ENCODE measurements around the gene KPNB1. TPM values are rescaled to one million over a fixed set of nuclear protein-coding genes. Genes with fewer than 3 reads are reported as not detected.
A peak's percentile ranks its signal among the peaks of the same experiment; 100 is the strongest.

Gene KPNB1
- total RNA-seq, 1 donor from 2014 or later, result 491 TPM

DNA sequence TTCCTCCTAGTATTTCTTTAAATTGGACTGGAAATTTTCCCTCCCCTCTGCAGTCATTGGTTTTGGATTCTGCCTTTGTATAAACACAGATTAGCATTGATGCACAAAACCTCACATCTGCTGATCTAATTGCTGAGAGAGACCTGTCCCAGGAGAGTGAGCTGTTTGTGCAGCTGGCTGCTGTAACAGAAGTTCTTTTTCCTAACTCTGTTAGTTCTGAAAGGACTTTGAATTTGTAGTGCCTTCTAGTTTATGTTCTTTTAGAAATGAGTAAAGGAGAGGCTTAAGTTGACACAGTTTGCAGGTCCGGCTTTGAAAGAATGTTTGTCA, 45.2 kb upstream of the KPNB1 start:
- no peak overlapping the region for H3K4me3 Mint-ChIP-seq (ENCODE audit: unreplicated experiment)
- no peaks in the 10 kb centered on the region for H3K79me2 ChIP-seq (ENCODE audit: insufficient read depth, low read length)
- H3K4me1 ChIP-seq (ENCODE audit: insufficient read depth, low read length), result peaks cover 10% of the 10 kb centered on the region
- no peak overlapping the region for H2AFZ ChIP-seq (ENCODE audit: low read depth, low read length)
- no peak for TF ChIP-seq EZH2 (IDR thresholded peaks at IDR 0.05; ENCODE audit: insufficient read depth, low read length)
- H4K20me1 ChIP-seq (ENCODE audit: insufficient read depth, low read length), result peaks cover 6% of the 10 kb centered on the region
- DNase-seq (ENCODE audit: low read depth), result peak; percentile 49
- no peaks in the 10 kb centered on the region for H3K27me3 Mint-ChIP-seq (ENCODE audit: low read depth, unreplicated experiment)
- H3K27ac ChIP-seq (ENCODE audit: low read depth, low read length), result peak overlapping the region; percentile 64
- H3K4me2 ChIP-seq (ENCODE audit: low read length), result peak overlapping the region; percentile 33
- peak overlapping the region; percentile 42 for H3K9ac ChIP-seq (ENCODE audit: low read length)
- FAIRE-seq, result no peak
- no peak overlapping the region for H3K4me3 ChIP-seq (ENCODE audit: insufficient read depth, low read depth, low read length)
- no peaks in the 10 kb centered on the region for H3K27me3 ChIP-seq (ENCODE audit: insufficient read depth, low read length)
- H3K27ac Mint-ChIP-seq (ENCODE audit: unreplicated experiment), result no peak overlapping the region
- H3K36me3 ChIP-seq (ENCODE audit: insufficient read depth, low read length), result peaks cover 27% of the 10 kb centered on the region
- H3K9me3 Mint-ChIP-seq (ENCODE audit: unreplicated experiment), result no peaks in the 10 kb centered on the region
- no peaks in the 10 kb centered on the region for H3K9me3 ChIP-seq (ENCODE audit: insufficient read depth, low read depth, low read length)
- H3K36me3 Mint-ChIP-seq (ENCODE audit: low read depth, unreplicated experiment), result peaks cover 2% of the 10 kb centered on the region
- H3K4me1 Mint-ChIP-seq (ENCODE audit: low read depth, unreplicated experiment), result no peaks in the 10 kb centered on the region

- Histone ChIP-seq H2AFZ (ENCODE audit: low read depth, low read length) (no peak overlapping the region), H3K4me1 (ENCODE audit: insufficient read depth, low read length) (peaks cover 10% of the 10 kb centered on the region), H3K9me3 (ENCODE audit: insufficient read depth, low read depth, low read length) (no peaks in the 10 kb centered on the region), H3K9ac (ENCODE audit: low read length) (peak overlapping the region; percentile 42), H3K4me2 (ENCODE audit: low read length) (peak overlapping the region; percentile 33), H3K27ac (ENCODE audit: low read depth, low read length) (peak overlapping the region; percentile 64), H3K27me3 (ENCODE audit: insufficient read depth, low read length) (no peaks in the 10 kb centered on the region), H3K36me3 (ENCODE audit: insufficient read depth, low read length) (peaks cover 27% of the 10 kb centered on the region), H3K4me3 (ENCODE audit: insufficient read depth, low read depth, low read length) (no peak overlapping the region), H3K79me2 (ENCODE audit: insufficient read depth, low read length) (no peaks in the 10 kb centered on the region), H4K20me1 (ENCODE audit: insufficient read depth, low read length) (peaks cover 6% of the 10 kb centered on the region)
- H3K9me3 Mint-ChIP-seq (ENCODE audit: unreplicated experiment), result no peaks in the 10 kb centered on the region
- no peaks in the 10 kb centered on the region for H3K27me3 Mint-ChIP-seq (ENCODE audit: low read depth, unreplicated experiment)
- peaks cover under 1% of the 10 kb centered on the region for H3K4me1 Mint-ChIP-seq (ENCODE audit: low read depth, unreplicated experiment)
- no peak overlapping the region for H3K4me3 Mint-ChIP-seq (ENCODE audit: unreplicated experiment)
- FAIRE-seq (no peak), DNase-seq (ENCODE audit: low read depth) (no peak)
- TF ChIP-seq CTCF (IDR thresholded peaks at IDR 0.05; ENCODE audit: insufficient read depth, low read depth, low read length) (no peak), EZH2 (IDR thresholded peaks at IDR 0.05; ENCODE audit: insufficient read depth, low read length) (no peak)
- H3K27ac Mint-ChIP-seq (ENCODE audit: unreplicated experiment), result no peak overlapping the region
- peaks cover 2% of the 10 kb centered on the region for H3K36me3 Mint-ChIP-seq (ENCODE audit: low read depth, unreplicated experiment)
Measured at GRCh38 chr17:47605011-47605410, 44.7 kb upstream of the KPNB1 start.

DNA sequence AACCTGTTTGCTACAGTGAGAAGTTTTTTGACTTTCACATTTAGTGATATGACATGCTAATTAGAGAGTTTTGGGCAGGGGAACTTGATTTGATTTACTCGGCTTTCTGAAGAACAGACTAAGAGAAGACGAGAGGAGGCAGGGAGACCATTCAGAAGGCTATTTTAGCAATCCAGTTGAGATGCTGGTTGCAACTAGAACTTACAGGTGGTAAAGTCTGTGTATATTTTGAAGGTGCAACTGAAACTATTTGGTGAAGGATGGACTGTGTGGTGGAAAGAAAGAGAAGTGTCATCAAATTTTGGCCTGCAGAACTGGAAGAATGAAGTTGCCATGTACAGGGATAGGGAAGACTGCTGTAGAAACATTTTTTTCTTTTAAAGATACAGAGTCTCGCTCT, 42.2 kb upstream of the KPNB1 start:
- H3K4me3 Mint-ChIP-seq (ENCODE audit: unreplicated experiment), result no peak overlapping the region
- H3K27me3 Mint-ChIP-seq (ENCODE audit: low read depth, unreplicated experiment), result no peaks in the 10 kb centered on the region
- Histone ChIP-seq H3K9me3 (ENCODE audit: insufficient read depth, low read depth, low read length) (no peaks in the 10 kb centered on the region), H3K4me2 (ENCODE audit: low read length) (no peak overlapping the region), H3K9ac (ENCODE audit: low read length) (no peak overlapping the region), H3K4me1 (ENCODE audit: insufficient read depth, low read length) (peaks cover 13% of the 10 kb centered on the region), H3K79me2 (ENCODE audit: insufficient read depth, low read length) (no peaks in the 10 kb centered on the region), H3K27me3 (ENCODE audit: insufficient read depth, low read length) (no peaks in the 10 kb centered on the region), H3K4me3 (ENCODE audit: insufficient read depth, low read depth, low read length) (no peak overlapping the region), H2AFZ (ENCODE audit: low read depth, low read length) (no peak overlapping the region), H4K20me1 (ENCODE audit: insufficient read depth, low read length) (peaks cover 6% of the 10 kb centered on the region), H3K36me3 (ENCODE audit: insufficient read depth, low read length) (peaks cover 22% of the 10 kb centered on the region), H3K27ac (ENCODE audit: low read depth, low read length) (no peak overlapping the region)
- H3K27ac Mint-ChIP-seq (ENCODE audit: unreplicated experiment), result no peak overlapping the region
- H3K4me1 Mint-ChIP-seq (ENCODE audit: low read depth, unreplicated experiment), result peaks cover 3% of the 10 kb centered on the region
- TF ChIP-seq EZH2 (IDR thresholded peaks at IDR 0.05; ENCODE audit: insufficient read depth, low read length), result no peak
- TF ChIP-seq CTCF (IDR thresholded peaks at IDR 0.05; ENCODE audit: insufficient read depth, low read depth, low read length), result no peak
- FAIRE-seq, result no peak
- DNase-seq (ENCODE audit: low read depth), result no peak
- no peaks in the 10 kb centered on the region for H3K9me3 Mint-ChIP-seq (ENCODE audit: unreplicated experiment)
- peaks cover 4% of the 10 kb centered on the region for H3K36me3 Mint-ChIP-seq (ENCODE audit: low read depth, unreplicated experiment)
